GM12878 (cell line): ENCODE data around the gene ANKRD65. TPM values are rescaled to one million over a fixed set of nuclear protein-coding genes. Genes with fewer than 3 reads are reported as not detected.

ENCODE experiments used
- ATAC-seq: fragments of 200-7000 bp; cut with Tn5 transposase; 3 replicates; pipeline ENCODE4 v1.9.1; 2020; ENCODE audit warnings: mild to moderate bottlenecking, moderate library complexity
- BruUV-seq: library from RNA; stranded (reverse); fragments of 400-500 nt; replicated peaks from 2 replicates; lab custom pipeline; 2021; lab: Mats Ljungman, UMichigan
- CTCF ChIA-PET: fragments of 300-600 bp; sonication (Branson Sonifier 250); formaldehyde crosslinking; extraction: SDS; loops from one replicate; lab custom pipeline; 2021; ENCODE audit warnings: inconsistent platforms; lab: Yijun Ruan, JAX
- POLR2A ChIA-PET: fragments of 350-600 bp; formaldehyde crosslinking; extraction: SDS; loops from one replicate; lab custom pipeline; 2021; ENCODE audit warnings: inconsistent platforms; lab: Charles Lee
- RAD21 ChIA-PET: fragments of 300-600 bp; sonication (Branson Sonifier 250); formaldehyde crosslinking; loops from one replicate; lab custom pipeline; 2023; ENCODE audit warnings: antibody characterized with exemption; ENCODE audit not compliant: unreplicated experiment; lab: Charles Lee
- SMC1A ChIA-PET: fragments of 300-600 bp; sonication (Branson Sonifier 250); formaldehyde crosslinking; loops from one replicate; lab custom pipeline; 2023; ENCODE audit not compliant: unreplicated experiment, uncharacterized antibody; lab: Charles Lee
- DNase-seq: peaks from one replicate; pipeline ENCODE4 v3.0.0-alpha.2; 2011; ENCODE audit warnings: low read depth, low spot score
- FAIRE-seq: peaks from 3 replicates; lab custom pipeline; 2011; peaks lifted over from hg19 to GRCh38; lab: Jason Lieb, UNC
- H2AFZ ChIP-seq: 2 replicates; pipeline ENCODE4 v1.6.0; 2011; ENCODE audit warnings: low read depth, low read length, control low read depth; ENCODE audit not compliant: control insufficient read depth
- H3K27ac ChIP-seq: 2 replicates; pipeline ENCODE4 v1.5.1; 2011; ENCODE audit warnings: control low read depth; ENCODE audit not compliant: control insufficient read depth, insufficient read depth
- H3K27me3 ChIP-seq, 2 experiments: replicated peaks in 1 of 2; 2 replicates each; pipeline versions ENCODE4 v1.6.0 to v1.6.1; 2011; ENCODE audit warnings: low read length in 1 of 2; ENCODE audit not compliant: control insufficient read depth in 2 of 2, insufficient read depth in 2 of 2
- H3K36me3 ChIP-seq, 2 experiments: 2 replicates each; pipeline ENCODE4 v1.5.1; 2011; ENCODE audit warnings: low read length in 1 of 2; ENCODE audit not compliant: control insufficient read depth in 2 of 2, insufficient read depth in 2 of 2
- H3K4me1 ChIP-seq: 2 replicates; pipeline ENCODE4 v1.6.1; 2011; ENCODE audit warnings: mild to moderate bottlenecking, low read length, moderate library complexity, mixed read lengths; ENCODE audit not compliant: control insufficient read depth, insufficient read depth
- H3K4me2 ChIP-seq: 2 replicates; pipeline ENCODE4 v1.6.0; 2011; ENCODE audit warnings: control low read depth; ENCODE audit not compliant: control insufficient read depth, insufficient read depth
- H3K4me3 ChIP-seq: fragments of 200-600 bp; sonication (generic); 2 replicates; pipeline ENCODE4 v1.5.1; 2016
- H3K79me2 ChIP-seq: 2 replicates; pipeline ENCODE4 v1.6.0; 2011; ENCODE audit warnings: low read length; ENCODE audit not compliant: control insufficient read depth, insufficient read depth
- H3K9ac ChIP-seq: 2 replicates; pipeline ENCODE4 v1.8.0; 2011; ENCODE audit warnings: low read length, control low read depth, mixed read lengths; ENCODE audit not compliant: control insufficient read depth, insufficient read depth
- H3K9me3 ChIP-seq: replicated peaks from 3 replicates; pipeline ENCODE4 v1.5.1; 2011; ENCODE audit warnings: mild to moderate bottlenecking, low read length; ENCODE audit not compliant: control insufficient read depth, insufficient read depth
- H4K20me1 ChIP-seq: 2 replicates; pipeline ENCODE4 v1.6.0; 2011; ENCODE audit not compliant: control insufficient read depth, insufficient read depth
- BCL11A ChIP-seq: IDR thresholded peaks from 2 replicates; pipeline ENCODE4 v1.6.1; 2011; ENCODE audit warnings: low read depth, low read length
- CHD1 ChIP-seq: IDR thresholded peaks from 2 replicates; pipeline ENCODE4 v1.6.1; 2012; ENCODE audit warnings: low read depth, low read length, improper control_type of control experiment
- CREB1 ChIP-seq: IDR thresholded peaks from 2 replicates; pipeline ENCODE4 v1.6.1; 2012; ENCODE audit warnings: low read depth, mild to moderate bottlenecking, inconsistent platforms
- SMARCA5 ChIP-seq: fragments of 450-650 bp; IDR thresholded peaks from 2 replicates; pipeline ENCODE4 v1.6.1; 2017; ENCODE audit warnings: mild to moderate bottlenecking
- TAF1 ChIP-seq: IDR thresholded peaks from 2 replicates; pipeline ENCODE4 v1.6.1; 2011; ENCODE audit warnings: mild to moderate bottlenecking, low read depth, low read length, borderline replicate concordance
- TCF3 ChIP-seq: IDR thresholded peaks from 2 replicates; pipeline ENCODE4 v1.6.1; 2012; ENCODE audit warnings: low read depth, mild to moderate bottlenecking, low read length, borderline replicate concordance; ENCODE audit not compliant: insufficient read depth
- TCF7 ChIP-seq: IDR thresholded peaks from 2 replicates; pipeline ENCODE4 v1.6.1; 2014; ENCODE audit warnings: antibody characterized with exemption, borderline replicate concordance
- YY1 ChIP-seq: IDR thresholded peaks from 2 replicates; pipeline ENCODE4 v1.6.1; 2011; ENCODE audit warnings: low read depth, mild to moderate bottlenecking, low read length
- ZNF384 ChIP-seq: IDR thresholded peaks from 2 replicates; pipeline ENCODE4 v1.6.1; 2012; ENCODE audit warnings: low read depth, mild to moderate bottlenecking, low read length, improper control_type of control experiment, borderline replicate concordance
- WGBS: methylation state at CpG from one replicate; pipeline ENCODE4 v1.1.6; 2016; ENCODE audit warnings: low lambda C conversion rate; ENCODE audit not compliant: insufficient replicate concordance, insufficient coverage; ENCODE audit errors: missing lambda C conversion rate; 5-methylcytosine and 5-hydroxymethylcytosine counted together
- in situ Hi-C: fragments of 300-500 bp; cut with MboI; formaldehyde crosslinking; loops from 9 replicates; pipeline ENCODE4 v1.14.3; 2018; ENCODE audit warnings: mixed read lengths
- intact Hi-C: fragments of 100-400 bp; cut with micrococcal nuclease; formaldehyde crosslinking; loops from one replicate; pipeline ENCODE4 v1.14.2; 2022; ENCODE audit not compliant: unreplicated experiment
- polyA plus RNA-seq, 11 experiments: library from polyadenylated mRNA; depleted of rRNA in 4 of 11; unstranded in 6 of 11; stranded (reverse) in 5 of 11; fragments of >200 nt; fragmentation: Nextera tagmentation in 4 of 11; fragmentation: Illumina TruSeq in 1 of 11; extraction: Ambion mirVana in 4 of 11; extraction: Trizol in 1 of 11; gene quantifications; 1 replicate in 1 of 11; 2 replicates in 10 of 11; pipeline versions ENCODE4 v1.2.1 to v1.2.3, GENCODE V29; 2011 to 2016; ENCODE audit warnings: inconsistent platforms in 2 of 11, missing spikeins in 2 of 11, low read depth in 1 of 11
- total RNA-seq, 4 experiments: library from RNA; depleted of rRNA in 3 of 4; stranded (reverse); fragments of >200 nt in 3 of 4; fragmentation: Illumina TruSeq in 1 of 4; extraction: Trizol in 1 of 4; gene quantifications; 2 replicates each; pipeline versions ENCODE4 v1.2.1 to v1.2.3, GENCODE V29; 2013 to 2021

ANKRD65 gene
- total and polyA plus RNA-seq, 10 of the 15 experiments (the other 5 are each of a cell fraction or from before 2014, with no cell fraction given): 0.05 to 2.8 (median 0.37) TPM

DNA sequence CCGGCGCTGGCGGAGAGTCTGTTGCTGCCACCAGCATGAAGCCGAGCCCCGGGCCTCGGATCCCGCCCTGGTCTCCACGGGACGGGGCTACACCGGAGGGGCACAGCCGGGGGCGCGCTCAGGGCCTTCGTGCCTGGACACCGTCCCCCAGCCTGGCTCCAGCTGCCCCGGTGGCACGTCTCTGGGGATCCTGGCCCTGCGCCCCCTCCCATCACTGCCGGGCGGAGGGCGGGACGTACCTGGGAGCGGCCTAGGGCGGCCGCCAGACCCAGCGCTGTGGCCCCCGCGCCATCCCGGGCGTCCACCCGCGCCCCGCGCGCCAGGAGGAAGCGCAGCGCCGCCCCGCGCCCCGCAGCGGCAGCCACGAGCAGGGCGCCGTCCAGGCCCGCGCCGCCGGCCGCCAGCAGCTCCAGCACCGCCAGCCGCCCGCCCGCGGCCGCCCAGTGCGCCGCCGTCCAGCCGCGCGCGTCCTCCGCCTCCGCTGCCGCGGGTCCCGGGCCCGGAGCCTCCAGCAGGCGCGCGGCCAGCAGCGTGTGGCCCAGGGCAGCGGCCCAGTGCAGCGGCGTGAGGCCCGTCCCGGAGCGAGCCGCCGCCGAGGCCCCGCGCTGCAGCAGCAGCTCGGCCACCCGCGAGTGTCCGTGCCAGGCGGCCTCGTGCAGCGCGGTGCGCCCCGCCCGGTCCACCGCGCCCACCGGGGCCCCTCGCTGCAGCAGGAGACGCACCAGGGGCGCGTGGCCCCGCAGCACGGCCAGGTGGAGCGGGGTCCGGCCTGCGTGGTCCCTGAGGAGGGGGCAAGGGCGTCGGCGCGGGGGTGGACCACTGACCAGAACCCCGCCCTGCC is 1.0 kb downstream of the ANKRD65 start:
- no peaks in the 10 kb centered on the region for H3K27me3 ChIP-seq
- intact Hi-C loops: no loop called here
- WGBS: 61% methylated on average over 56 of the region's 112 CpGs
- CTCF ChIA-PET: no interaction called here
- BruUV-seq: no TSS peak
- no peak for ATAC-seq
- no peak for TF ChIP-seq CHD1
- no peak for TF ChIP-seq BCL11A
- no peak for TF ChIP-seq SMARCA5
- TF ChIP-seq TCF7: no peak
- no peak for TF ChIP-seq TCF3
- TF ChIP-seq CREB1: no peak
- no peak for TF ChIP-seq YY1
- no peak for TF ChIP-seq ZNF384
- no peak for TF ChIP-seq TAF1
- TF ChIP-seq, all 136 proteins: peak for 0
- H3K4me1 ChIP-seq: peaks cover 25% of the 10 kb centered on the region
- in situ Hi-C loops: no loop called here
- SMC1A ChIA-PET: no interaction called here
- H4K20me1 ChIP-seq: no peaks in the 10 kb centered on the region
- no peak for FAIRE-seq
- H3K27ac ChIP-seq: no peak overlapping the region
- H2AFZ ChIP-seq: no peak overlapping the region
- H3K9ac ChIP-seq: no peak overlapping the region
- H3K4me2 ChIP-seq: 0 out of 2 replicates have a peak overlapping the region, but pooled peaks have one; percentile 13
- no peaks in the 10 kb centered on the region for H3K9me3 ChIP-seq
- H3K4me3 ChIP-seq: no peak overlapping the region
- no peaks in the 10 kb centered on the region for H3K36me3 ChIP-seq
- RAD21 ChIA-PET: no interaction called here
- no peaks in the 10 kb centered on the region for H3K79me2 ChIP-seq
- DNase-seq: no peak
- POLR2A ChIA-PET: no interaction called here
